Measurements from ENCODE around the gene AOC3. TPM values are rescaled to one million over a fixed set of nuclear protein-coding genes. Genes with fewer than 3 reads are reported as not detected.

Gene AOC3
- total RNA-seq (2022) = 3.5 and 7.4 TPM in 2 replicates
- Bru-seq, nascent RNA = percentile 51 among the genes with signal in this experiment
- percentile 87 among the genes with signal in this experiment for BruChase-seq, experiment 1, labeled RNA remaining after a 6-hour chase
- percentile 72 among the genes with signal in this experiment for BruChase-seq, experiment 2, labeled RNA remaining after a 2-hour chase
- long read RNA-seq, partial matches to known transcripts = 0 of 2 reads
- long read RNA-seq, other reads (novel, unspliced or antisense) = 2 of 2 reads

GRCh38 chr17:42850954-42851353 is at the start of gene AOC3:
Gene AOC3, plus strand, starts transcription at chr17:42851199. Its CDS starts 145 bp downstream, at chr17:42851344.
- peaks cover 4% of the 10 kb centered on the region for H3K4me1 Mint-ChIP-seq (ENCODE audit: low read depth, unreplicated experiment)
- H3K36me3 Mint-ChIP-seq (ENCODE audit: insufficient read depth, unreplicated experiment) = peaks cover 9% of the 10 kb centered on the region
- H3K27ac Mint-ChIP-seq (ENCODE audit: unreplicated experiment) = no peak within 1 kb of the TSS
- DNase-seq = no peak
- CTCF ChIA-PET = interaction anchor here (0.6 kb wide), 3 partner anchors 76 to 146 kb away, joined by 3 to 4 read pairs (median 3); no protein-coding TSS in a partner anchor
- H3K27me3 Mint-ChIP-seq (ENCODE audit: unreplicated experiment) = peaks cover 20% of the 10 kb centered on the region
- H3K9me3 Mint-ChIP-seq (ENCODE audit: low read depth, unreplicated experiment) = no peaks in the 10 kb centered on the region
- BruUV-seq (replicated peaks) = no TSS peak
- intact Hi-C loops (cut with micrococcal nuclease; ENCODE audit: unreplicated experiment) = no loop called here
- no peak for TF ChIP-seq CTCF (IDR thresholded peaks at IDR 0.05; ENCODE audit: unreplicated experiment)
- no peak within 1 kb of the TSS for H3K4me3 Mint-ChIP-seq (ENCODE audit: low read depth, unreplicated experiment)

GRCh38 chr17:42803074-42803883 is 47.7 kb upstream of the AOC3 start:
- intact Hi-C loops (cut with micrococcal nuclease; ENCODE audit: unreplicated experiment) = no loop called here
- peaks cover 7% of the 10 kb centered on the region for H3K36me3 Mint-ChIP-seq (ENCODE audit: insufficient read depth, unreplicated experiment)
- no peak overlapping the region for H3K4me3 Mint-ChIP-seq (ENCODE audit: low read depth, unreplicated experiment)
- TF ChIP-seq CTCF (IDR thresholded peaks at IDR 0.05; ENCODE audit: unreplicated experiment) = no peak
- no peak for DNase-seq
- H3K27me3 Mint-ChIP-seq (ENCODE audit: unreplicated experiment) = peaks cover 17% of the 10 kb centered on the region
- CTCF ChIA-PET = interaction anchor here (0.5 kb wide), 1 partner anchor 132 kb away, joined by 12 read pairs; no protein-coding TSS in a partner anchor
- H3K27ac Mint-ChIP-seq (ENCODE audit: unreplicated experiment) = no peak overlapping the region
- no peaks in the 10 kb centered on the region for H3K9me3 Mint-ChIP-seq (ENCODE audit: low read depth, unreplicated experiment)
- H3K4me1 Mint-ChIP-seq (ENCODE audit: low read depth, unreplicated experiment) = peaks cover 8% of the 10 kb centered on the region
- no TSS peak for BruUV-seq (replicated peaks)

GRCh38 chr17:42804918-42805367 is 46.1 kb upstream of the AOC3 start:
- no peaks in the 10 kb centered on the region for H3K4me1 Mint-ChIP-seq (ENCODE audit: low read depth, unreplicated experiment)
- H3K36me3 Mint-ChIP-seq (ENCODE audit: insufficient read depth, unreplicated experiment) = no peaks in the 10 kb centered on the region
- H3K4me3 Mint-ChIP-seq (ENCODE audit: low read depth, unreplicated experiment) = no peak overlapping the region
- no peak for TF ChIP-seq CTCF (IDR thresholded peaks at IDR 0.05; ENCODE audit: unreplicated experiment)
- CTCF ChIA-PET = interaction anchor here (0.7 kb wide), 1 partner anchor 24 kb away, joined by 8 read pairs; no protein-coding TSS in a partner anchor
- H3K27ac Mint-ChIP-seq (ENCODE audit: unreplicated experiment) = no peak overlapping the region
- no peaks in the 10 kb centered on the region for H3K9me3 Mint-ChIP-seq (ENCODE audit: low read depth, unreplicated experiment)
- no TSS peak for BruUV-seq (replicated peaks)
- intact Hi-C loops (cut with micrococcal nuclease; ENCODE audit: unreplicated experiment) = no loop called here
- peaks cover 13% of the 10 kb centered on the region for H3K27me3 Mint-ChIP-seq (ENCODE audit: unreplicated experiment)
- DNase-seq = no peak

- H3K27ac Mint-ChIP-seq (ENCODE audit: unreplicated experiment) = no peak overlapping the region
- CTCF ChIA-PET = interaction anchor here (0.9 kb wide), 1 partner anchor 33 kb away, joined by 3 read pairs; the partner anchor contains the start of gene VPS25
- no TSS peak for BruUV-seq (replicated peaks)
- H3K9me3 Mint-ChIP-seq (ENCODE audit: low read depth, unreplicated experiment) = no peaks in the 10 kb centered on the region
- H3K4me3 Mint-ChIP-seq (ENCODE audit: low read depth, unreplicated experiment) = no peak overlapping the region
- TF ChIP-seq CTCF (IDR thresholded peaks at IDR 0.05; ENCODE audit: unreplicated experiment) = no peak
- H3K36me3 Mint-ChIP-seq (ENCODE audit: insufficient read depth, unreplicated experiment) = peaks cover 6% of the 10 kb centered on the region
- H3K4me1 Mint-ChIP-seq (ENCODE audit: low read depth, unreplicated experiment) = no peaks in the 10 kb centered on the region
- no peak for DNase-seq
- no peaks in the 10 kb centered on the region for H3K27me3 Mint-ChIP-seq (ENCODE audit: unreplicated experiment)
- intact Hi-C loops (cut with micrococcal nuclease; ENCODE audit: unreplicated experiment) = no loop called here
Observed at GRCh38 chr17:42806249-42806648, 44.8 kb upstream of the AOC3 start.
